Body of pancreas (tissue), 4 donors: ENCODE data around the gene IL22RA2. TPM values are rescaled to one million over a fixed set of nuclear protein-coding genes. Genes with fewer than 3 reads are reported as not detected.

Experiments
- ATAC-seq: fragments of 150-250 bp; one replicate; pipeline ENCODE4 v1.9.1; 2016
- DNase-seq, 4 donors: peaks; one replicate each; pipeline ENCODE4 v3.0.0-alpha.2; 2019
- H3K27ac ChIP-seq, 4 donors: fragments of 200-600 bp; sonication (generic); 1 replicate in 3 of 4; 2 replicates in 1 of 4; pipeline versions ENCODE4 v1.5.1 to v1.6.1; 2016 to 2019; ENCODE audit warnings: mild to moderate bottlenecking in 1 of 4, mixed read lengths in 1 of 4, moderate library complexity in 1 of 4
- H3K27me3 ChIP-seq, 2 donors: fragments of 200-600 bp; sonication (generic); one replicate each; pipeline ENCODE4 v1.6.0; 2016; ENCODE audit warnings: mild to moderate bottlenecking in 1 of 2
- H3K36me3 ChIP-seq, 2 donors: fragments of 200-600 bp; sonication (generic); replicated peaks in 1 of 2; 2 replicates each; pipeline ENCODE4 v1.5.1; 2016; ENCODE audit warnings: low read depth in 2 of 2; ENCODE audit not compliant: insufficient read depth in 1 of 2
- H3K4me1 ChIP-seq: fragments of 200-600 bp; sonication (generic); one replicate; pipeline ENCODE4 v1.6.0; 2016
- H3K4me3 ChIP-seq, 2 donors: fragments of 200-600 bp; sonication (generic); 1 replicate in 1 of 2; 2 replicates in 1 of 2; pipeline ENCODE4 v1.5.1; 2016 to 2019
- H3K9me3 ChIP-seq, 3 donors: fragments of 200-600 bp; sonication (generic); 1 replicate in 2 of 3; 2 replicates in 1 of 3; pipeline ENCODE4 v1.5.1; 2016
- CTCF ChIP-seq, 7 experiments: fragments of 450-650 bp in 4 of 7; fragments of 200-600 bp in 3 of 7; sonication (generic) in 3 of 7; IDR thresholded peaks; one replicate each; pipeline ENCODE4 v1.5.1; 2016 to 2019; ENCODE audit warnings: antibody characterized with exemption in 7 of 7
- POLR2A ChIP-seq, 3 donors: fragments of 450-650 bp; IDR thresholded peaks; one replicate each; pipeline ENCODE4 v1.6.1; 2016; ENCODE audit warnings: antibody characterized with exemption in 3 of 3, mild to moderate bottlenecking in 2 of 3
- WGBS, 2 donors: methylation state at CpG; one replicate each; pipeline ENCODE4 v1.1.5; 2017; 5-methylcytosine and 5-hydroxymethylcytosine counted together
- intact Hi-C: fragments of 100-400 bp; cut with DNase I; formaldehyde crosslinking; loops from one replicate; pipeline ENCODE4 v1.15.1; 2023
- total RNA-seq, 2 donors: library from RNA; depleted of rRNA; stranded (reverse); fragments of >200 nt; gene quantifications; one replicate each; pipeline ENCODE4 v1.1.0, GENCODE V29; 2016

IL22RA2 gene
- total RNA-seq, 2 donors from 2014 or later, result not detected

- no peak for DNase-seq
- intact Hi-C loops, result no loop called here
- ATAC-seq, result no peak
- H3K27ac ChIP-seq, result no peak overlapping the region
- no peaks in the 10 kb centered on the region for H3K4me1 ChIP-seq
- peaks cover 0 to 4% of the 10 kb centered on the region in 2 donors for H3K36me3 ChIP-seq
- H3K27me3 ChIP-seq, result no peaks in the 10 kb centered on the region
- WGBS, 2 donors, result 73 to 76% methylated on average over 4 of the region's 4 CpGs
- no peak overlapping the region for H3K4me3 ChIP-seq
- TF ChIP-seq CTCF (IDR thresholded peaks at IDR 0.05), result no peak
- no peak for TF ChIP-seq POLR2A (IDR thresholded peaks at IDR 0.05)
- H3K9me3 ChIP-seq, result no peaks in the 10 kb centered on the region
Measured at GRCh38 chr6:137192821-137193220, 19.4 kb upstream of the IL22RA2 start.

GRCh38 chr6:137191670-137192069 is 18.2 kb upstream of the IL22RA2 start:
- intact Hi-C loops, result no loop called here
- TF ChIP-seq CTCF (IDR thresholded peaks at IDR 0.05) (no peak), POLR2A (IDR thresholded peaks at IDR 0.05) (no peak)
- no peaks in the 10 kb centered on the region for H3K9me3 ChIP-seq
- no peak overlapping the region for H3K4me3 ChIP-seq
- no peaks in the 10 kb centered on the region for H3K4me1 ChIP-seq
- DNase-seq (no peak), ATAC-seq (no peak)
- no peaks in the 10 kb centered on the region for H3K36me3 ChIP-seq
- no peak overlapping the region for H3K27ac ChIP-seq
- H3K27me3 ChIP-seq, result no peaks in the 10 kb centered on the region
- WGBS, 2 donors, result 76 to 91% methylated on average over 1 of the region's 1 CpG

GRCh38 chr6:137191236-137191635 is 17.8 kb upstream of the IL22RA2 start:
- Histone ChIP-seq H3K27ac (no peak overlapping the region), H3K36me3 (no peaks in the 10 kb centered on the region), H3K4me1 (no peaks in the 10 kb centered on the region), H3K9me3 (no peaks in the 10 kb centered on the region), H3K4me3 (no peak overlapping the region), H3K27me3 (no peaks in the 10 kb centered on the region)
- intact Hi-C loops, result no loop called here
- no peak for TF ChIP-seq CTCF (IDR thresholded peaks at IDR 0.05)
- TF ChIP-seq POLR2A (IDR thresholded peaks at IDR 0.05), result no peak
- ATAC-seq, result no peak
- no peak for DNase-seq
- 58 to 72% methylated on average over 3 of the region's 3 CpGs for WGBS, 2 donors

- Histone ChIP-seq H3K9me3 (peaks cover 0 to 3% (median 0%) of the 10 kb centered on the region in 3 donors), H3K4me3 (no peak overlapping the region), H3K4me1 (no peaks in the 10 kb centered on the region), H3K27me3 (no peaks in the 10 kb centered on the region), H3K36me3 (no peaks in the 10 kb centered on the region), H3K27ac (no peak overlapping the region)
- WGBS, 2 donors, result 62 to 66% methylated on average over 5 of the region's 5 CpGs
- ATAC-seq, result no peak
- TF ChIP-seq CTCF (IDR thresholded peaks at IDR 0.05), result no peak
- TF ChIP-seq POLR2A (IDR thresholded peaks at IDR 0.05), result no peak
- intact Hi-C loops, result no loop called here
- DNase-seq, result no peak
Measured at GRCh38 chr6:137190583-137191094, 17.2 kb upstream of the IL22RA2 start.

- DNase-seq, result no peak
- no peak for TF ChIP-seq CTCF (IDR thresholded peaks at IDR 0.05)
- TF ChIP-seq POLR2A (IDR thresholded peaks at IDR 0.05), result no peak
- H3K9me3 ChIP-seq, result peaks cover 0 to 20% (median 0%) of the 10 kb centered on the region in 3 donors
- no peaks in the 10 kb centered on the region for H3K27me3 ChIP-seq
- H3K27ac ChIP-seq, result no peak overlapping the region
- intact Hi-C loops, result no loop called here
- H3K4me1 ChIP-seq, result no peaks in the 10 kb centered on the region
- H3K36me3 ChIP-seq, result no peaks in the 10 kb centered on the region
- no peak overlapping the region for H3K4me3 ChIP-seq
- no peak for ATAC-seq
- WGBS, 2 donors, result 84% methylated on average over 5 of the region's 5 CpGs
Measured at GRCh38 chr6:137188855-137189254, 15.4 kb upstream of the IL22RA2 start.
